Mesenteric fat pad (tissue), 1 donor: ENCODE results near the gene IL10RA. TPM values are rescaled to one million over a fixed set of nuclear protein-coding genes. Genes with fewer than 3 reads are reported as not detected.

Experiments
- DNase-seq: peaks from one replicate; pipeline ENCODE4 v3.0.0-alpha.2; 2020; ENCODE audit warnings: low spot score
- total RNA-seq: library from RNA; stranded (reverse); fragmentation: NEBNext Ultra II Directional; extraction: Animal tissue kit (Norgen Biotek cat#: 25700); gene quantifications from one replicate; pipeline ENCODE4 v1.2.1, GENCODE V29; 2021
- donor health status: DM: yes; HTN: yes; CAD: no.

IL10RA gene
- total RNA-seq, 1 donor from 2014 or later = 32.1 TPM

- DNase-seq = no peak
Measured at GRCh38 chr11:118042796-118043195, 56.6 kb downstream of the IL10RA start.

DNA sequence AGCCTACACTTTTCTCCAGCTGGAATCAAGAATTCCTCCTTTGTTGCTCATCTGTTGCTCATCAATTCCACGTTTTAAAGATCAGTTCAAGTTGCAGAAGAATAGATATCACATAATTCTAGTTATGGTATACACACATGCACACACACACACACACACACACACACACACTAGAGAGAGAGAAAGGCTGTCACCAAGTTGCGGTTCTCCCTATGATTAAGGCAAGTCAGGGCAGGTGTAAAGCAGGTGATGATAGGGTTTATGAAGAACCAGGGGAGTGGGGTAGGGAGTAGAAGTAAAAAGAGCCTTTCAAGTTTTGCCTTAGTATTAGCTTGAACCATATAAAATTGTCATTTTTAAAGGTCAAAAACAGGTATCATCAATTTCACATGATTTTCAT lies 59.0 kb downstream of the IL10RA start:
- DNase-seq = no peak

DNA sequence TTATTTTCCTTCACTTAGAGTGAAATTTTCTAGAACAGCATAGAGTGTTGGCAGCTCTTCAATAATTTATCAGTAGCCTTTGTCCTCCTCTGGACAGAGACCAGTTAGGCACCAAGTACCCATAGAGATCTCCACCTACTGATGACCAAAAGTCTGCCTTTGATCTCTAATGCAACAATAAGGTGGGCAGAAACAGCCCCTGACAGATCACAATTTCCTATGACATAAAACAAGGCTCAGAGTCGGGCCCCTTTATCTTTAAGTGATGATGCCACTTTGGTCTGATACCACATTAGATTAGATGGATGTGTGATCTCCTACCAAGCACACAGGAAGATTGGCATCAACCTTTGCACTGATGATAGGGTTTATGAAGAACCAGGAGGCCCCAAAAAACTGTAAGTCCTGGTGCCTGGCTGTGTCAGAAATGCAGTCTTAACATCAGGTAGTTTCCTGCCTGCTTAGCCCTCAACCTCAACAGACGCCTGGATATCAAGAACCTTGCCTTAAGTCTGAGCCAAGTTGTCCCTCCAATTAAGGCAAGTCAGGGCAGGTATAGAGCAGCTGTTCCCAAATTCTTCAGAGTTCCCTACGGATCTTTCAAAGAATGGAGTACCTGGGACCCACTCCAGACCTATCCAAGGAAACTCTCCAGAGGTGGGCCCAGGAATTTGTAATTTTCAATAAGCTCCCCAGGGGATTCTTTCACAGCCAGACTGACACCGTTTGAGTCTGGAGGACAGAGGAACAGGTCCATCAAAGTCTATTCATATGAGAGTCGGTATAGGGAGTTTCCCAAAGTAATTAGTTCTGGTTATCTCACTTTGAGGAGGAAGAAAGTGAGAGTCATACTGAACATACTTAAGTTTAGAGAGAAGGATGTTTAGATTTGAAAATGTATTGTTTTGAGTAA lies 60.1 kb downstream of the IL10RA start:
- DNase-seq = no peak

GRCh38 chr11:118046964-118047700 lies 60.9 kb downstream of the IL10RA start:
- peak; percentile 67 for DNase-seq

DNA sequence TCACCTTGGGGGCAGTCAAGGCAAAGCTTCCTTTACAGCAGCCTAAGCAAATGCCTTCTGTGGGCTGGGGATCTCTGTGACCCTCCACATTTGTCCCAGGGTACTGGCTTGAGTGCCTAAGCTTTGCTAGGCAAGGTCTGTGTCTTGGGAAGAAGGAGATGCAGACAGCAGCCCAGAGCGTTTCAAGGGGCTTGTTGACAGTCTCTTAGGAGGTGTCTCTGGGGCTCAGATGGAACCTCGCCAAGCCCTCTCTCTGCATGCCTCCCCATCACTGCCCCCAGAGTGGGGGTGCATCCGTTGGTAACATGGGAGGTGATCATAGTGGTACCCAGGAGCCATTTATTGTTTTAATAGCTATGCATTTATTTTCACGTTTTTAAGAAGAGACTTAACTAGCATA lies 61.6 kb downstream of the IL10RA start:
- DNase-seq = peak; percentile 64

GRCh38 chr11:118048472-118049370 lies 62.5 kb downstream of the IL10RA start:
- peak; percentile 28 for DNase-seq

GRCh38 chr11:118049771-118050170 lies 63.6 kb downstream of the IL10RA start:
- peak; percentile 65 for DNase-seq

GRCh38 chr11:118050208-118050891 lies 64.2 kb downstream of the IL10RA start:
- peak; percentile 65 for DNase-seq

Other genes starting within 250 kb of the IL10RA start
- 0.45 TPM for gene DSCAML1, start 189.2 kb upstream of the IL10RA start, total RNA-seq
- gene FXYD2, start 161.7 kb upstream of the IL10RA start, total RNA-seq = 3.2 TPM
- gene FXYD6, start 109.7 kb upstream of the IL10RA start, total RNA-seq = 21.5 TPM
- 0.39 TPM for gene TMPRSS13, start 57.0 kb upstream of the IL10RA start, total RNA-seq
- gene TMPRSS4, start 90.7 kb downstream of the IL10RA start, total RNA-seq = not detected
- gene SMIM35, start 100.6 kb downstream of the IL10RA start, total RNA-seq = not detected
- 2.3 TPM for gene SCN4B, start 166.4 kb downstream of the IL10RA start, total RNA-seq
- gene SCN2B, start 190.2 kb downstream of the IL10RA start, total RNA-seq = not detected
- gene JAML, start 238.6 kb downstream of the IL10RA start, total RNA-seq = 7.9 TPM